Measurements from ENCODE around the gene ADCY7. TPM values are rescaled to one million over a fixed set of nuclear protein-coding genes. Genes with fewer than 3 reads are reported as not detected.

Gene ADCY7
- total and polyA plus RNA-seq, 9 of the 15 experiments (the other 6 are each of a cell fraction or from before 2014, with no cell fraction given): 2.3 to 108 (median 28.6) TPM

- TF ChIP-seq, protein P1, sequence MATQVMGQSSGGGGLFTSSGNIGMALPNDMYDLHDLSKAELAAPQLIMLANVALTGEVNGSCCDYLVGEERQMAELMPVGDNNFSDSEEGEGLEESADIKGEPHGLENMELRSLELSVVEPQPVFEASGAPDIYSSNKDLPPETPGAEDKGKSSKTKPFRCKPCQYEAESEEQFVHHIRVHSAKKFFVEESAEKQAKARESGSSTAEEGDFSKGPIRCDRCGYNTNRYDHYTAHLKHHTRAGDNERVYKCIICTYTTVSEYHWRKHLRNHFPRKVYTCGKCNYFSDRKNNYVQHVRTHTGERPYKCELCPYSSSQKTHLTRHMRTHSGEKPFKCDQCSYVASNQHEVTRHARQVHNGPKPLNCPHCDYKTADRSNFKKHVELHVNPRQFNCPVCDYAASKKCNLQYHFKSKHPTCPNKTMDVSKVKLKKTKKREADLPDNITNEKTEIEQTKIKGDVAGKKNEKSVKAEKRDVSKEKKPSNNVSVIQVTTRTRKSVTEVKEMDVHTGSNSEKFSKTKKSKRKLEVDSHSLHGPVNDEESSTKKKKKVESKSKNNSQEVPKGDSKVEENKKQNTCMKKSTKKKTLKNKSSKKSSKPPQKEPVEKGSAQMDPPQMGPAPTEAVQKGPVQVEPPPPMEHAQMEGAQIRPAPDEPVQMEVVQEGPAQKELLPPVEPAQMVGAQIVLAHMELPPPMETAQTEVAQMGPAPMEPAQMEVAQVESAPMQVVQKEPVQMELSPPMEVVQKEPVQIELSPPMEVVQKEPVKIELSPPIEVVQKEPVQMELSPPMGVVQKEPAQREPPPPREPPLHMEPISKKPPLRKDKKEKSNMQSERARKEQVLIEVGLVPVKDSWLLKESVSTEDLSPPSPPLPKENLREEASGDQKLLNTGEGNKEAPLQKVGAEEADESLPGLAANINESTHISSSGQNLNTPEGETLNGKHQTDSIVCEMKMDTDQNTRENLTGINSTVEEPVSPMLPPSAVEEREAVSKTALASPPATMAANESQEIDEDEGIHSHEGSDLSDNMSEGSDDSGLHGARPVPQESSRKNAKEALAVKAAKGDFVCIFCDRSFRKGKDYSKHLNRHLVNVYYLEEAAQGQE (IDR thresholded peaks at IDR 0.05; ENCODE audit: borderline replicate concordance): no peak
- TF ChIP-seq, protein P1 (CRISPR knock-in tag; IDR thresholded peaks at IDR 0.05; ENCODE audit: low read depth): no peak
- no peak for TF ChIP-seq ZNF316 (IDR thresholded peaks at IDR 0.05)
- TF ChIP-seq ATF7 (IDR thresholded peaks at IDR 0.05): peak; percentile 81
- TF ChIP-seq BRD4 (IDR thresholded peaks at IDR 0.05): no peak
- TF ChIP-seq SIX5 (IDR thresholded peaks at IDR 0.05; ENCODE audit: borderline replicate concordance in 1 of 2, insufficient read depth in 1 of 2, low read depth in 1 of 2, low read length in 2 of 2): no peak
- TF ChIP-seq TBP (optimal IDR thresholded peaks at IDR 0.05; ENCODE audit: low read depth, low read length): no peak
- peak; percentile 78 for TF ChIP-seq RBBP5 (IDR thresholded peaks at IDR 0.05; ENCODE audit: borderline replicate concordance, insufficient read depth, low read length, poor library complexity, severe bottlenecking)
- TF ChIP-seq CHD1 (IDR thresholded peaks at IDR 0.05; ENCODE audit: low read length): no peak
- TF ChIP-seq HOXB6 (CRISPR knock-in tag; IDR thresholded peaks at IDR 0.05; ENCODE audit: borderline replicate concordance): no peak
- peak; percentile 87 for TF ChIP-seq DPF2 (IDR thresholded peaks at IDR 0.05)
- TF ChIP-seq, protein P2, sequence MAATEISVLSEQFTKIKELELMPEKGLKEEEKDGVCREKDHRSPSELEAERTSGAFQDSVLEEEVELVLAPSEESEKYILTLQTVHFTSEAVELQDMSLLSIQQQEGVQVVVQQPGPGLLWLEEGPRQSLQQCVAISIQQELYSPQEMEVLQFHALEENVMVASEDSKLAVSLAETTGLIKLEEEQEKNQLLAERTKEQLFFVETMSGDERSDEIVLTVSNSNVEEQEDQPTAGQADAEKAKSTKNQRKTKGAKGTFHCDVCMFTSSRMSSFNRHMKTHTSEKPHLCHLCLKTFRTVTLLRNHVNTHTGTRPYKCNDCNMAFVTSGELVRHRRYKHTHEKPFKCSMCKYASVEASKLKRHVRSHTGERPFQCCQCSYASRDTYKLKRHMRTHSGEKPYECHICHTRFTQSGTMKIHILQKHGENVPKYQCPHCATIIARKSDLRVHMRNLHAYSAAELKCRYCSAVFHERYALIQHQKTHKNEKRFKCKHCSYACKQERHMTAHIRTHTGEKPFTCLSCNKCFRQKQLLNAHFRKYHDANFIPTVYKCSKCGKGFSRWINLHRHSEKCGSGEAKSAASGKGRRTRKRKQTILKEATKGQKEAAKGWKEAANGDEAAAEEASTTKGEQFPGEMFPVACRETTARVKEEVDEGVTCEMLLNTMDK (IDR thresholded peaks at IDR 0.05; ENCODE audit: borderline replicate concordance, insufficient read depth, low read depth, low read length, poor library complexity, severe bottlenecking): peak; percentile 71
- TF ChIP-seq ZBTB34 (CRISPR knock-in tag; IDR thresholded peaks at IDR 0.05): no peak
- TF ChIP-seq ZNF124 (CRISPR knock-in tag; IDR thresholded peaks at IDR 0.05): no peak
- TF ChIP-seq ZNF134 (CRISPR knock-in tag; conservative IDR thresholded peaks at IDR 0.05): no peak
- TF ChIP-seq RUNX1 (IDR thresholded peaks at IDR 0.05; ENCODE audit: low read depth): no peak
- no peak for TF ChIP-seq BDP1 (IDR thresholded peaks at IDR 0.05; ENCODE audit: insufficient read depth, insufficient read length)
Observed at GRCh38 chr16:50245417-50246298, 20.7 kb upstream of the ADCY7 start (continued).
